ENCODE measurements around the gene COL4A4. TPM values are rescaled to one million over a fixed set of nuclear protein-coding genes. Genes with fewer than 3 reads are reported as not detected.

COL4A4 gene
- total and polyA plus RNA-seq, 2 of the 13 experiments (the other 11 are each of a cell fraction or from before 2014, with no cell fraction given), result not detected

- in situ Hi-C loops (cut with HindIII; ENCODE audit: extremely low pct_ligation_motif_present, low pct_unique_long_range_greater_than_20kb), result no loop called here
- DNase-seq (ENCODE audit: low spot score), result no peak
- CTCF ChIA-PET (ENCODE audit: low intra/inter-chr PET ratio, low total read pairs), result no interaction called here
Measured at GRCh38 chr2:227148106-227148505, 15.9 kb downstream of the COL4A4 start.

GRCh38 chr2:227147023-227147422 is 17.0 kb downstream of the COL4A4 start:
- CTCF ChIA-PET (ENCODE audit: low intra/inter-chr PET ratio, low total read pairs), result no interaction called here
- Histone ChIP-seq H3K4me2 (ENCODE audit: low read depth, low read length) (no peak overlapping the region), H3K4me1 (ENCODE audit: insufficient read depth, low read length) (no peaks in the 10 kb centered on the region), H3K4me3 (replicated peaks in 1 of 3; ENCODE audit: insufficient read depth in 1 of 3, low read depth in 2 of 3, low read length in 3 of 3) (no peak overlapping the region), H3K36me3 (replicated peaks in 1 of 2; ENCODE audit: control insufficient read depth in 1 of 2, insufficient read depth in 2 of 2, low read length in 2 of 2) (no peaks in the 10 kb centered on the region), H3K9me3 (ENCODE audit: low read length) (0 out of 2 replicates have a peak, but pooled peaks cover 4% of the 10 kb centered on the region), H3K79me2 (ENCODE audit: insufficient read depth, low read length) (no peaks in the 10 kb centered on the region), H3K27ac (ENCODE audit: extremely low read length, insufficient read depth, low read length) (no peak overlapping the region), H2AFZ (ENCODE audit: low read length) (no peak overlapping the region), H3K9ac (ENCODE audit: insufficient read depth, low read depth, low read length) (no peak overlapping the region), H4K20me1 (ENCODE audit: insufficient read depth, low read length) (no peaks in the 10 kb centered on the region), H3K27me3 (ENCODE audit: control insufficient read depth in 1 of 2, insufficient read depth in 2 of 2, low read length in 2 of 2) (peaks cover 0 to 20% of the 10 kb centered on the region in 2 experiments; a peak in 2 of 5 replicates)
- no peak for DNase-seq (ENCODE audit: low spot score)
- intact Hi-C loops (cut with micrococcal nuclease; ENCODE audit: unreplicated experiment) (no loop called here), in situ Hi-C loops (cut with HindIII; ENCODE audit: extremely low pct_ligation_motif_present, low pct_unique_long_range_greater_than_20kb) (no loop called here)
- BruUV-seq (replicated peaks), result no TSS peak
- POLR2A ChIA-PET, result no interaction called here
- FAIRE-seq, result no peak
- WGBS (ENCODE audit: low lambda C conversion rate), result 42% methylated on average over 3 of the region's 3 CpGs
- ATAC-seq, result no peak
- TF ChIP-seq SIN3A (IDR thresholded peaks at IDR 0.05; ENCODE audit: borderline replicate concordance, low read depth, low read length) (no peak), NR3C1 (CRISPR knock-in tag; IDR thresholded peaks at IDR 0.05) (no peak), TAF15 (IDR thresholded peaks at IDR 0.05; ENCODE audit: low read depth, low read length, poor library complexity, severe bottlenecking) (no peak), YY1 (IDR thresholded peaks at IDR 0.05; ENCODE audit: insufficient read depth, insufficient replicate concordance, low read depth, low read length) (no peak), SIX4 (CRISPR knock-in tag; IDR thresholded peaks at IDR 0.05) (no peak), PAWR (CRISPR knock-in tag; IDR thresholded peaks at IDR 0.05; ENCODE audit: borderline replicate concordance) (no peak), ETV5 (CRISPR knock-in tag; IDR thresholded peaks at IDR 0.05; ENCODE audit: borderline replicate concordance) (no peak), ZNF274 (CRISPR knock-in tag; IDR thresholded peaks at IDR 0.05) (no peak), PHB2 (IDR thresholded peaks at IDR 0.05; ENCODE audit: partially characterized antibody) (no peak), FOXK2 (IDR thresholded peaks at IDR 0.05) (no peak)
- TF ChIP-seq, protein P1, sequence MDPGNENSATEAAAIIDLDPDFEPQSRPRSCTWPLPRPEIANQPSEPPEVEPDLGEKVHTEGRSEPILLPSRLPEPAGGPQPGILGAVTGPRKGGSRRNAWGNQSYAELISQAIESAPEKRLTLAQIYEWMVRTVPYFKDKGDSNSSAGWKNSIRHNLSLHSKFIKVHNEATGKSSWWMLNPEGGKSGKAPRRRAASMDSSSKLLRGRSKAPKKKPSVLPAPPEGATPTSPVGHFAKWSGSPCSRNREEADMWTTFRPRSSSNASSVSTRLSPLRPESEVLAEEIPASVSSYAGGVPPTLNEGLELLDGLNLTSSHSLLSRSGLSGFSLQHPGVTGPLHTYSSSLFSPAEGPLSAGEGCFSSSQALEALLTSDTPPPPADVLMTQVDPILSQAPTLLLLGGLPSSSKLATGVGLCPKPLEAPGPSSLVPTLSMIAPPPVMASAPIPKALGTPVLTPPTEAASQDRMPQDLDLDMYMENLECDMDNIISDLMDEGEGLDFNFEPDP (CRISPR knock-in tag; conservative IDR thresholded peaks at IDR 0.05), result no peak

More at GRCh38 chr2:227148106-227148505, 15.9 kb downstream of the COL4A4 start:
- H3K4me1 ChIP-seq (ENCODE audit: insufficient read depth, low read length), result no peaks in the 10 kb centered on the region
- H3K36me3 ChIP-seq (replicated peaks in 1 of 2; ENCODE audit: control insufficient read depth in 1 of 2, insufficient read depth in 2 of 2, low read length in 2 of 2), result no peaks in the 10 kb centered on the region
- H3K27ac ChIP-seq (ENCODE audit: extremely low read length, insufficient read depth, low read length), result no peak overlapping the region
- no peak for FAIRE-seq
- no peaks in the 10 kb centered on the region for H3K79me2 ChIP-seq (ENCODE audit: insufficient read depth, low read length)
- H3K9me3 ChIP-seq (ENCODE audit: low read length), result 0 out of 2 replicates have a peak, but pooled peaks cover 4% of the 10 kb centered on the region
- no peak overlapping the region for H2AFZ ChIP-seq (ENCODE audit: low read length)
- H3K4me2 ChIP-seq (ENCODE audit: low read depth, low read length), result no peak overlapping the region
- ATAC-seq, result no peak
- peaks cover 0 to 16% of the 10 kb centered on the region in 2 experiments; a peak in 2 of 5 replicates for H3K27me3 ChIP-seq (ENCODE audit: control insufficient read depth in 1 of 2, insufficient read depth in 2 of 2, low read length in 2 of 2)
- POLR2A ChIA-PET, result no interaction called here
- H3K4me3 ChIP-seq (replicated peaks in 1 of 3; ENCODE audit: insufficient read depth in 1 of 3, low read depth in 2 of 3, low read length in 3 of 3), result no peak overlapping the region
- no peak for TF ChIP-seq HCFC1 (IDR thresholded peaks at IDR 0.05; ENCODE audit: low read depth, low read length)
- no peak for TF ChIP-seq ZFP82 (CRISPR knock-in tag; IDR thresholded peaks at IDR 0.05; ENCODE audit: borderline replicate concordance)
- no peak for TF ChIP-seq ZFP90 (CRISPR knock-in tag; IDR thresholded peaks at IDR 0.05; ENCODE audit: borderline replicate concordance)
- no peak for TF ChIP-seq ZNF629 (CRISPR knock-in tag; conservative IDR thresholded peaks at IDR 0.05)
- TF ChIP-seq ELF3 (CRISPR knock-in tag; IDR thresholded peaks at IDR 0.05), result no peak
- TF ChIP-seq FOXA3 (CRISPR knock-in tag; IDR thresholded peaks at IDR 0.05), result no peak
- TF ChIP-seq, protein P2, sequence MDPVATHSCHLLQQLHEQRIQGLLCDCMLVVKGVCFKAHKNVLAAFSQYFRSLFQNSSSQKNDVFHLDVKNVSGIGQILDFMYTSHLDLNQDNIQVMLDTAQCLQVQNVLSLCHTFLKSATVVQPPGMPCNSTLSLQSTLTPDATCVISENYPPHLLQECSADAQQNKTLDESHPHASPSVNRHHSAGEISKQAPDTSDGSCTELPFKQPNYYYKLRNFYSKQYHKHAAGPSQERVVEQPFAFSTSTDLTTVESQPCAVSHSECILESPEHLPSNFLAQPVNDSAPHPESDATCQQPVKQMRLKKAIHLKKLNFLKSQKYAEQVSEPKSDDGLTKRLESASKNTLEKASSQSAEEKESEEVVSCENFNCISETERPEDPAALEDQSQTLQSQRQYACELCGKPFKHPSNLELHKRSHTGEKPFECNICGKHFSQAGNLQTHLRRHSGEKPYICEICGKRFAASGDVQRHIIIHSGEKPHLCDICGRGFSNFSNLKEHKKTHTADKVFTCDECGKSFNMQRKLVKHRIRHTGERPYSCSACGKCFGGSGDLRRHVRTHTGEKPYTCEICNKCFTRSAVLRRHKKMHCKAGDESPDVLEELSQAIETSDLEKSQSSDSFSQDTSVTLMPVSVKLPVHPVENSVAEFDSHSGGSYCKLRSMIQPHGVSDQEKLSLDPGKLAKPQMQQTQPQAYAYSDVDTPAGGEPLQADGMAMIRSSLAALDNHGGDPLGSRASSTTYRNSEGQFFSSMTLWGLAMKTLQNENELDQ (CRISPR knock-in tag; IDR thresholded peaks at IDR 0.05; ENCODE audit: borderline replicate concordance), result no peak
- no peak for TF ChIP-seq ZNF781 (CRISPR knock-in tag; IDR thresholded peaks at IDR 0.05; ENCODE audit: borderline replicate concordance, not compliant biosample characterization)
- TF ChIP-seq MIER2 (CRISPR knock-in tag; IDR thresholded peaks at IDR 0.05), result no peak
- TF ChIP-seq ZNF841 (CRISPR knock-in tag; IDR thresholded peaks at IDR 0.05; ENCODE audit: borderline replicate concordance), result no peak
- H3K9ac ChIP-seq (ENCODE audit: insufficient read depth, low read depth, low read length), result no peak overlapping the region
- BruUV-seq (replicated peaks), result no TSS peak
- no peaks in the 10 kb centered on the region for H4K20me1 ChIP-seq (ENCODE audit: insufficient read depth, low read length)
- intact Hi-C loops (cut with micrococcal nuclease; ENCODE audit: unreplicated experiment), result no loop called here
- 1% methylated on average over 2 of the region's 2 CpGs for WGBS (ENCODE audit: low lambda C conversion rate)

All from HepG2 (cell line).